Mesendoderm (in vitro differentiated cells): Measurements from ENCODE around the gene GUK1.

Experiments
- DNase-seq: peaks from one replicate; pipeline ENCODE4 v3.0.0; 2013
- H2AK5ac ChIP-seq: 2 replicates; pipeline ENCODE4 v1.6.1; 2013; ENCODE audit warnings: low read length, inconsistent platforms
- H2BK120ac ChIP-seq: 2 replicates; pipeline ENCODE4 v1.6.1; 2013; ENCODE audit warnings: low read depth, mild to moderate bottlenecking, low read length, moderate library complexity, mixed read lengths
- H2BK15ac ChIP-seq: replicated peaks from 2 replicates; pipeline ENCODE4 v1.6.1; 2013; ENCODE audit warnings: low read depth, mild to moderate bottlenecking, moderate library complexity
- H2BK5ac ChIP-seq: 2 replicates; pipeline ENCODE4 v1.6.1; 2013; ENCODE audit warnings: low read length, inconsistent platforms
- H3K18ac ChIP-seq: 2 replicates; pipeline ENCODE4 v1.6.1; 2013; ENCODE audit warnings: mild to moderate bottlenecking, low read length, mixed read lengths
- H3K23ac ChIP-seq: one replicate; pipeline ENCODE4 v1.6.1; 2013; ENCODE audit warnings: low read length
- H3K27ac ChIP-seq: 2 replicates; pipeline ENCODE4 v1.5.1; 2013; ENCODE audit warnings: low read depth, mild to moderate bottlenecking, inconsistent platforms, low read length, moderate library complexity
- H3K27me3 ChIP-seq: 2 replicates; pipeline ENCODE4 v1.6.1; 2013; ENCODE audit warnings: low read length, control low read depth, mild to moderate bottlenecking, inconsistent platforms; ENCODE audit not compliant: insufficient read depth, poor library complexity
- H3K36me3 ChIP-seq: 2 replicates; pipeline ENCODE4 v1.6.1; 2013; ENCODE audit warnings: low read length, inconsistent platforms; ENCODE audit not compliant: control insufficient read depth, insufficient read depth
- H3K4ac ChIP-seq: one replicate; pipeline ENCODE4 v1.6.1; 2013; ENCODE audit warnings: low read depth, mild to moderate bottlenecking, low read length, moderate library complexity
- H3K4me1 ChIP-seq: 2 replicates; pipeline ENCODE4 v1.6.1; 2013; ENCODE audit warnings: low read depth, low read length, inconsistent platforms; ENCODE audit not compliant: control insufficient read depth
- H3K4me2 ChIP-seq: 2 replicates; pipeline ENCODE4 v1.6.1; 2013; ENCODE audit warnings: low read length
- H3K4me3 ChIP-seq: 2 replicates; pipeline ENCODE4 v1.5.1; 2013; ENCODE audit warnings: mild to moderate bottlenecking, low read length
- H3K56ac ChIP-seq: one replicate; pipeline ENCODE4 v1.6.1; 2013; ENCODE audit warnings: low read length
- H3K79me1 ChIP-seq: 2 replicates; pipeline ENCODE4 v1.6.1; 2013; ENCODE audit warnings: low read length, inconsistent platforms
- H3K79me2 ChIP-seq: 2 replicates; pipeline ENCODE4 v1.6.1; 2013; ENCODE audit warnings: mild to moderate bottlenecking, low read length; ENCODE audit not compliant: control insufficient read depth, insufficient read depth
- H3K9ac ChIP-seq: 2 replicates; pipeline ENCODE4 v1.6.1; 2013; ENCODE audit warnings: low read length, inconsistent platforms
- H4K5ac ChIP-seq: one replicate; pipeline ENCODE4 v1.6.1; 2013; ENCODE audit warnings: low read length
- H4K8ac ChIP-seq: one replicate; pipeline ENCODE4 v1.6.1; 2013; ENCODE audit warnings: low read depth, mild to moderate bottlenecking, control low read depth, low read length, moderate library complexity
- WGBS: extraction: QIAGEN DNeasy Blood & Tissue Kit; methylation state at CpG from one replicate; pipeline ENCODE4 v1.1.7; 2013; ENCODE audit warnings: low lambda C conversion rate, missing lambda C conversion rate; ENCODE audit not compliant: insufficient coverage; ENCODE audit errors: extremely low coverage; 5-methylcytosine and 5-hydroxymethylcytosine counted together

Gene GUK1

DNA sequence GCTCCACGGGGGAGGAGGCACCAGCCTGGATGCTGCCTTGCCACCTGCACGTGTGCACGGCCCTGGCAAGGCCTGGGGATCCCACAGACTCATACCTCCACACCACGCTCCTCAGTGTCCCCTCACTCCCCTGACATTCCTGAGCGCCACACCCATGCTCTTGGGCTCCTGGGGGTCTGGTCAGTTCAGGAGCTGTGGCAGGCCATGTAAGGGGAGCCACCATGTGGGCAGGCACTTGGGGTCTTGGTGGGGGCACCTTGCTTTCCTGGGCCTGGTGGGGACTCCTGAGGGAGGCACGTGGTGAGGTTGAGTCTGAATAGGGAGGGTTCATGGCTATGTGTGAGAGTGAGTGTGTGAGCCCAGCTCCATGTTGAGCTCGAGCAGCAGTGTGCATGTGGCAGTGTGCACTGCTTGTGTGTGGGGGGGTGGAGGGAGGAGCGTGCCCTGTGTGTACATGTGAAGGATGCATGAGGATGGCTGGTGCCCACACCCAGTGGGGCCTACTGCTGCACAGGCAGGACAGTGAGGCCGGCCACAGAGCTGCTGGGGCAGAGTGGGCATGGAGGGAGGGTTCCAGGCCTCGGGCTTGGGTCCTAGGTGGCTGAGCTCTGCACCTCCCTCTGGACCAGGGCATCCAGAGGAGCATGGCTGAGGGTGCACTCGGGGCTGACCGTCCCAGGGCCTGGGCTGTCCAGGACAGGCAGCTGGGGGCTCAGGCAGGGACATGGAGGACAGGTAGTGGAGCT is 11.3 kb downstream of the GUK1 start:
- H3K4me3 ChIP-seq: no peak overlapping the region
- no peak overlapping the region for H2BK5ac ChIP-seq
- no peak overlapping the region for H2BK15ac ChIP-seq
- no peak overlapping the region for H3K18ac ChIP-seq
- H4K8ac ChIP-seq: no peak overlapping the region
- no peaks in the 10 kb centered on the region for H3K79me2 ChIP-seq
- H3K27ac ChIP-seq: no peak overlapping the region
- no peak overlapping the region for H4K5ac ChIP-seq
- no peaks in the 10 kb centered on the region for H3K79me1 ChIP-seq
- no peaks in the 10 kb centered on the region for H3K36me3 ChIP-seq
- H3K23ac ChIP-seq: no peak overlapping the region
- no peak overlapping the region for H3K4ac ChIP-seq
- H2BK120ac ChIP-seq: no peak overlapping the region
- H3K9ac ChIP-seq: no peak overlapping the region
- no peak overlapping the region for H3K56ac ChIP-seq
- H3K27me3 ChIP-seq: no peaks in the 10 kb centered on the region
- H3K4me1 ChIP-seq: no peaks in the 10 kb centered on the region
- H3K4me2 ChIP-seq: no peak overlapping the region
- no peak overlapping the region for H2AK5ac ChIP-seq
- DNase-seq: no peak
- no CpG with 5 or more reads among the region's 12 CpGs for WGBS

DNA sequence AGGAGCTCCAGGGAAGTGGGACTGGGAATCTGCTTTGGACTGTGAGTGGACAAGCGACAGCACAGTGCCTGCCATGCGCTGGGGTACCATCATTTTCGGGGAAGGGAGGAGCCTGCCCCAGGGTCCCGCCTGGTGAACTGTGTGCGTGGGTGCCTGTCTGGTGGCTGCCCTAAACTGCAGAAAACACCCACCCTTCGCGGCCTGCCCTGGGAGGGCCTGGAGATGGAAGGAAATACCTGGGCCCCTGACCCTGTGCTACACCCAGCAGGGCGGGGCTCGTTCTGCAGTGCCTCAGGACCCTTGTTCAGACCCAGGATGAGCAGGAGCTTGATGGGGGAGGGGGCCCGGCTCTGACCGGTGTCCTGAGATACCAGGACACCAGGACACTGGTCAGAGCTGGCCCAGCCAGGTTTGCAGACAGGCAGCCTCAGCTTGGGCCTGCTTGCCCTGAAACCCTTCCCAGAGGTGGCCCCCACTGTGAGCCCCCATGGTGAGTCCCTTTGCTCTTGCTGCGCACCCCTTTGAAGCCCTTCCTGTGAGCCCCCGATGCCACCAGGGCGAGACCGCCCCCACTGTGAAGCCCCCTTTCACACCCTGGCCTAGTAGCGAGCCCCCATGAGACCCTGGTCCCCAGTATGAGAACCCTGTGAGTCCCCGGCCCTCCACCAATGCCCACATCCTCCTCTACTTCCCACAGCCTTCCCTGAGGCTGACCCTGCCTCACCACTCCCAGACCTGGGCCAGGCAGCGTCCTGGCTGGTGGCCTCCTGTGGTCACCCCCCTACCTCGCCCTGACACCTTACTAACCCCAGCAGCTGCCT is 12.2 kb downstream of the GUK1 start:
- no peak for DNase-seq
- H3K27me3 ChIP-seq: no peaks in the 10 kb centered on the region
- no peaks in the 10 kb centered on the region for H3K36me3 ChIP-seq
- H2BK15ac ChIP-seq: no peak overlapping the region
- no peak overlapping the region for H3K4ac ChIP-seq
- H3K4me3 ChIP-seq: no peak overlapping the region
- H3K9ac ChIP-seq: no peak overlapping the region
- no peak overlapping the region for H4K5ac ChIP-seq
- H3K18ac ChIP-seq: no peak overlapping the region
- H3K56ac ChIP-seq: no peak overlapping the region
- H4K8ac ChIP-seq: no peak overlapping the region
- H3K27ac ChIP-seq: no peak overlapping the region
- H3K79me2 ChIP-seq: no peaks in the 10 kb centered on the region
- no peak overlapping the region for H2BK5ac ChIP-seq
- no peak overlapping the region for H2BK120ac ChIP-seq
- no peak overlapping the region for H3K23ac ChIP-seq
- H3K79me1 ChIP-seq: no peaks in the 10 kb centered on the region
- H3K4me1 ChIP-seq: no peaks in the 10 kb centered on the region
- no peak overlapping the region for H2AK5ac ChIP-seq
- no CpG with 5 or more reads among the region's 19 CpGs for WGBS
- H3K4me2 ChIP-seq: no peak overlapping the region

DNA sequence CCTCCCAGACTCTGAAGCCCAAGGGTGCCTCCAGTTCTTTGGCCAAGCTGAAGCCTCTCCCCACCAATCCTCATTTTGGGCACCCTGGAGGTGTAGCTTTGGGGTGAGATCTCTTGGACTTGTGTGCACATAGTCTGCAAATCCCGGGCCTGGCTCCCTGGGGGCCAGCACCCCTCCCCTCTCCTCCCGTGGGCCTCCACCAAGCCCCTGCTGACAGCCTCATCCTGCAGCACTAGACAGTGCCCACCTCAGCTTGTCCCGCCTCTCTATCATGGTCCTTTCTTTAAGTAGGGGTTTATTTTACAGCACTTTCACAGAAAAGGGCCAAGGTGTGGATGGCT is 12.8 kb downstream of the GUK1 start:
- WGBS: no CpG with 5 or more reads among the region's 3 CpGs
- Histone ChIP-seq H3K4me1 (no peaks in the 10 kb centered on the region), H3K27ac (no peak overlapping the region), H4K5ac (no peak overlapping the region), H3K4me2 (no peak overlapping the region), H3K36me3 (no peaks in the 10 kb centered on the region), H3K79me1 (no peaks in the 10 kb centered on the region), H2AK5ac (no peak overlapping the region), H3K27me3 (no peaks in the 10 kb centered on the region), H3K18ac (no peak overlapping the region), H3K56ac (no peak overlapping the region), H3K4ac (no peak overlapping the region), H2BK5ac (no peak overlapping the region), H3K79me2 (no peaks in the 10 kb centered on the region), H2BK120ac (no peak overlapping the region), H3K9ac (no peak overlapping the region), H2BK15ac (no peak overlapping the region), H3K23ac (no peak overlapping the region), H3K4me3 (no peak overlapping the region), H4K8ac (no peak overlapping the region)
- DNase-seq: no peak

DNA sequence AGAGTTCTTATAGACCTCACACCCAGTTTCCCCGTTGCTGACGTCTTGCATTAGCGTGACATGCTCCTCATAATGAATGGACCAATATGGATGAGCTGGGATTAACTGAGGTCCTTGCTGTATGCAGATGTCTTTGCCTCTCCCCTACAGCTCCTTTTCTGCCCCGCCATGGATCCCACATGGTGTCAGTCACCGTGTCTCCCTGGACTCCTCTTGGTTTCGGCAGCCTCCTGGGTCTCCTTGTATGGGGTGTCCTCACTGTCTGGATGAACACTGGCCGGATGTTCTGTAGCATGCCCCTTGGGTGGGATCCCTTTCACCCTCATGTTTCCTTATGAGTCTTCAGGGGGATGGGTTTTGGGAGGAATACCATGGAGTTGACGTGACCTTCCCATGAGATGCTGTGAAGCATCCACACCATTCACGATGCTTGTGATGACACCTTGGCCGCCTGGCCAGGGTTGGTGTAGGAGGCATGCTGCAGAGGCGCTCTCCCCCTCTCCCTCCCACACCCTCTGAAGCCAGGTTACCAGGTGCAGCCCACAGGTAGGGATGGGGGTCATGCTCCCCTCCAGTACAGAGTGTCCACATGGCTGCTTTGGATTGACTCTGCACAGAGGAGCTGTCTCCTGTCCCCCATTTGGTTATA is 14.1 kb downstream of the GUK1 start:
- Histone ChIP-seq H2BK15ac (no peak overlapping the region), H3K18ac (no peak overlapping the region), H2BK120ac (no peak overlapping the region), H3K79me1 (no peaks in the 10 kb centered on the region), H3K36me3 (no peaks in the 10 kb centered on the region), H3K79me2 (no peaks in the 10 kb centered on the region), H4K8ac (no peak overlapping the region), H3K23ac (no peak overlapping the region), H3K27ac (no peak overlapping the region), H3K4me2 (no peak overlapping the region), H3K56ac (no peak overlapping the region), H3K27me3 (no peaks in the 10 kb centered on the region), H3K4ac (no peak overlapping the region), H3K4me3 (no peak overlapping the region), H4K5ac (no peak overlapping the region), H3K4me1 (no peaks in the 10 kb centered on the region), H2BK5ac (no peak overlapping the region), H2AK5ac (no peak overlapping the region), H3K9ac (no peak overlapping the region)
- WGBS: no CpG with 5 or more reads among the region's 11 CpGs
- DNase-seq: no peak

DNA sequence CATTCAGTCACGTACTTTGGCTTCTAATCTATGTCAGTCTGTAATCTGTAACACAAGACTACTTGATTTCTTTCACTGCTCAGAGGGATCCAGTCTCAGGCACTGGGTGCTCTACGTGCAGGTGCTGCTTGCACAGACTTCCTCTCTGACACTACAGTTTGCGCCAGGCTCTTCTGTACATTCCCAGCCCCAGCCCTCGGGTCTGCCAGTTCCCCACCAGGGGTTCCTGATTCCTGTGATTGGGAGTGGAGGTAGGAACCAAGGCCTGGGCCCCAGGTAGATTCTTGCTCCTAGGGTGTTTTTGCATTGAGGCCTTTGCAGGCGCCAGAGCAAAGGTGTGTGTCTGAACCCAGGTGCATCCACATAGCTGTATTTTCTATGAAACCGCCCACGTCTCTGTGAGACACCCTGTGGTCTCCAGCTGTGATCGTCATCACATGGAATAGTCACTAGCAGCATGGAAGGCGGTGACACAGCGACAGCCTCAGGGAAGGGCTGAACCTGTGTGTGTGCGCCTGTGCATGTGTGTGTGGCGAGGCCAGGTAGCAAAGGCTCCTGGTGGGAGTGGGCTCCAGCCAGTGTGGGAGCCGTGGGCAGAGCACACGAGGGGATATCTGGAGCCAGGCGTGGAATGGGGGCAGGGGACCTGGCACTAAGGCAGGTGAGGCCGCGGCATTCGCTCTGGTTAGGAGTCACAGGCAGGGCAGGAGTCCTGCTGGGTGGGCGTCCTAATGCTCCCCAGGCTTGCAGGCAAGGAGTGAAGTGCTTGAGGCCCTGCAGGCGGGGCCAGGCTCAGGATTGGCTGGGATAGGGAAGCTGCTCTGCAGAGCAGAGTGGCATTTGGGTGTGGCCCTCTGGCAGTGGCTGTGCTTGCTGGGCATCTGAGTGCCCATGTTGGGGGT is 14.8 kb downstream of the GUK1 start:
- Histone ChIP-seq H3K4ac (no peak overlapping the region), H3K4me2 (no peak overlapping the region), H3K79me2 (no peaks in the 10 kb centered on the region), H3K23ac (no peak overlapping the region), H3K56ac (no peak overlapping the region), H2BK120ac (no peak overlapping the region), H3K9ac (no peak overlapping the region), H4K5ac (no peak overlapping the region), H3K36me3 (no peaks in the 10 kb centered on the region), H3K4me1 (no peaks in the 10 kb centered on the region), H2BK5ac (no peak overlapping the region), H2AK5ac (no peak overlapping the region), H3K4me3 (no peak overlapping the region), H2BK15ac (no peak overlapping the region), H4K8ac (no peak overlapping the region), H3K27ac (no peak overlapping the region), H3K27me3 (no peaks in the 10 kb centered on the region), H3K18ac (no peak overlapping the region), H3K79me1 (no peaks in the 10 kb centered on the region)
- DNase-seq: no peak
- WGBS: no CpG with 5 or more reads among the region's 20 CpGs
